Mononuclear cell (primary cell): ENCODE results near the gene TBC1D22A. TPM values are rescaled to one million over a fixed set of nuclear protein-coding genes. Genes with fewer than 3 reads are reported as not detected.

Experiments used
- H3K27me3 ChIP-seq: 2 replicates; pipeline ENCODE4 v1.6.0; 2011; ENCODE audit warnings: low read length, control low read depth; ENCODE audit not compliant: insufficient read depth
- H3K4me1 ChIP-seq: 2 replicates; pipeline ENCODE4 v1.5.1; 2011; ENCODE audit warnings: mild to moderate bottlenecking, low read length, control low read depth; ENCODE audit not compliant: insufficient read depth
- H3K4me3 ChIP-seq: 2 replicates; pipeline ENCODE4 v1.5.1; 2011; ENCODE audit warnings: mild to moderate bottlenecking, low read length, moderate library complexity
- H3K9me3 ChIP-seq: 2 replicates; pipeline ENCODE4 v1.5.1; 2011; ENCODE audit warnings: low read depth, mild to moderate bottlenecking, control low read depth, low read length
- total RNA-seq: library from RNA; depleted of rRNA; stranded (reverse); fragments of >200 nt; gene quantifications from one replicate; pipeline ENCODE4 v1.2.3, GENCODE V29; 2012

The TBC1D22A gene
- total RNA-seq, 1 donor = 14.1 TPM

- H3K9me3 ChIP-seq = no peaks in the 10 kb centered on the region
- H3K4me1 ChIP-seq = no peaks in the 10 kb centered on the region
- no peaks in the 10 kb centered on the region for H3K27me3 ChIP-seq
- H3K4me3 ChIP-seq = no peak overlapping the region
Observed at GRCh38 chr22:46911346-46911745, 148.9 kb downstream of the TBC1D22A start.

GRCh38 chr22:46913351-46913750, 150.9 kb downstream of the TBC1D22A start:
- no peak overlapping the region for H3K4me3 ChIP-seq
- no peaks in the 10 kb centered on the region for H3K27me3 ChIP-seq
- no peaks in the 10 kb centered on the region for H3K9me3 ChIP-seq
- H3K4me1 ChIP-seq = no peaks in the 10 kb centered on the region

GRCh38 chr22:46914481-46914880, 152.0 kb downstream of the TBC1D22A start:
- Histone ChIP-seq H3K4me3 (no peak overlapping the region), H3K9me3 (no peaks in the 10 kb centered on the region)

GRCh38 chr22:46914916-46915894, 152.8 kb downstream of the TBC1D22A start:
- Histone ChIP-seq H3K4me1 (no peaks in the 10 kb centered on the region), H3K9me3 (no peaks in the 10 kb centered on the region), H3K4me3 (no peak overlapping the region), H3K27me3 (no peaks in the 10 kb centered on the region)

More at GRCh38 chr22:46914481-46914880, 152.0 kb downstream of the TBC1D22A start:
- Histone ChIP-seq H3K4me1 (no peaks in the 10 kb centered on the region), H3K27me3 (no peaks in the 10 kb centered on the region)

- Histone ChIP-seq H3K4me3 (no peak overlapping the region), H3K27me3 (no peaks in the 10 kb centered on the region), H3K4me1 (no peaks in the 10 kb centered on the region), H3K9me3 (no peaks in the 10 kb centered on the region)
Observed at GRCh38 chr22:46915950-46916730, 153.7 kb downstream of the TBC1D22A start.

GRCh38 chr22:46916886-46917770, 154.7 kb downstream of the TBC1D22A start:
- H3K27me3 ChIP-seq = no peaks in the 10 kb centered on the region
- no peaks in the 10 kb centered on the region for H3K4me1 ChIP-seq
- no peak overlapping the region for H3K4me3 ChIP-seq
- no peaks in the 10 kb centered on the region for H3K9me3 ChIP-seq

- Histone ChIP-seq H3K4me1 (no peaks in the 10 kb centered on the region), H3K9me3 (no peaks in the 10 kb centered on the region), H3K4me3 (no peak overlapping the region), H3K27me3 (no peaks in the 10 kb centered on the region)
Observed at GRCh38 chr22:46917771-46918101, 155.3 kb downstream of the TBC1D22A start.

GRCh38 chr22:46918197-46918596, 155.7 kb downstream of the TBC1D22A start:
- Histone ChIP-seq H3K27me3 (no peaks in the 10 kb centered on the region), H3K4me3 (no peak overlapping the region), H3K9me3 (no peaks in the 10 kb centered on the region), H3K4me1 (no peaks in the 10 kb centered on the region)

GRCh38 chr22:46922037-46922436, 159.6 kb downstream of the TBC1D22A start:
- Histone ChIP-seq H3K9me3 (no peaks in the 10 kb centered on the region), H3K4me1 (no peaks in the 10 kb centered on the region), H3K27me3 (no peaks in the 10 kb centered on the region), H3K4me3 (no peak overlapping the region)

- Histone ChIP-seq H3K4me1 (no peaks in the 10 kb centered on the region), H3K9me3 (no peaks in the 10 kb centered on the region), H3K4me3 (no peak overlapping the region), H3K27me3 (no peaks in the 10 kb centered on the region)
Observed at GRCh38 chr22:46923394-46923793, 160.9 kb downstream of the TBC1D22A start.

- no peaks in the 10 kb centered on the region for H3K27me3 ChIP-seq
- no peaks in the 10 kb centered on the region for H3K9me3 ChIP-seq
- H3K4me3 ChIP-seq = no peak overlapping the region
- no peaks in the 10 kb centered on the region for H3K4me1 ChIP-seq
Observed at GRCh38 chr22:46925818-46926217, 163.4 kb downstream of the TBC1D22A start.

GRCh38 chr22:46929046-46929709, 166.7 kb downstream of the TBC1D22A start:
- Histone ChIP-seq H3K27me3 (no peaks in the 10 kb centered on the region), H3K4me1 (peaks cover 12% of the 10 kb centered on the region), H3K9me3 (no peaks in the 10 kb centered on the region), H3K4me3 (no peak overlapping the region)

- no peaks in the 10 kb centered on the region for H3K27me3 ChIP-seq
- peaks cover 17% of the 10 kb centered on the region for H3K4me1 ChIP-seq
- H3K9me3 ChIP-seq = no peaks in the 10 kb centered on the region
- H3K4me3 ChIP-seq = no peak overlapping the region
Observed at GRCh38 chr22:46929710-46930204, 167.3 kb downstream of the TBC1D22A start.

GRCh38 chr22:46931414-46931813, 169.0 kb downstream of the TBC1D22A start:
- Histone ChIP-seq H3K27me3 (no peaks in the 10 kb centered on the region), H3K9me3 (no peaks in the 10 kb centered on the region), H3K4me1 (peaks cover 24% of the 10 kb centered on the region), H3K4me3 (no peak overlapping the region)
